CD4-positive, alpha-beta memory T cell (primary cell): ENCODE measurements around the gene CCDC157. TPM values are rescaled to one million over a fixed set of nuclear protein-coding genes. Genes with fewer than 3 reads are reported as not detected.

Source experiments
- CTCF ChIA-PET: fragments of 350-600 bp; sonication (Branson Sonifier 250); formaldehyde crosslinking; loops from one replicate; lab custom pipeline; 2021; ENCODE audit warnings: inconsistent platforms; ENCODE audit not compliant: partially characterized antibody; lab: Charles Lee
- POLR2A ChIA-PET: fragments of 350-600 bp; sonication (Branson Sonifier 250); formaldehyde crosslinking; loops from one replicate; lab custom pipeline; 2021; ENCODE audit not compliant: partially characterized antibody; lab: Charles Lee
- DNase-seq, 5 donors: peaks; one replicate each; pipeline versions ENCODE4 v3.0.0 to v3.0.0-alpha.2; 2020 to 2022; ENCODE audit warnings: mixed read lengths in 1 of 5
- H3K27ac ChIP-seq: one replicate; pipeline ENCODE4 v1.7.0; 2013; ENCODE audit warnings: low read depth, low read length
- H3K27me3 ChIP-seq: 2 replicates; pipeline ENCODE4 v1.7.0; 2013; ENCODE audit warnings: mild to moderate bottlenecking, low read length, moderate library complexity; ENCODE audit not compliant: insufficient read depth
- H3K36me3 ChIP-seq: 2 replicates; pipeline ENCODE4 v1.7.0; 2013; ENCODE audit warnings: mild to moderate bottlenecking, low read length, moderate library complexity; ENCODE audit not compliant: insufficient read depth
- H3K4me1 ChIP-seq: 2 replicates; pipeline ENCODE4 v1.7.0; 2013; ENCODE audit warnings: mild to moderate bottlenecking, low read length, moderate library complexity; ENCODE audit not compliant: insufficient read depth
- H3K4me3 ChIP-seq, 2 donors: one replicate each; pipeline ENCODE4 v1.7.0; 2013; ENCODE audit warnings: low read length in 2 of 2, mild to moderate bottlenecking in 1 of 2
- H3K9me3 ChIP-seq, 2 donors: one replicate each; pipeline ENCODE4 v1.7.0; 2013; ENCODE audit warnings: low read length in 2 of 2, control low read depth in 1 of 2; ENCODE audit not compliant: control insufficient read depth in 1 of 2
- H3K27ac Mint-ChIP-seq, 7 donors: one replicate each; pipeline ENCODE4 v1.8.0; 2020 to 2021; ENCODE audit warnings: mixed read lengths in 7 of 7, mild to moderate bottlenecking in 6 of 7, inconsistent platforms in 3 of 7, moderate library complexity in 3 of 7
- H3K27me3 Mint-ChIP-seq, 2 donors: one replicate each; pipeline ENCODE4 v1.8.0; 2020 to 2021; ENCODE audit warnings: mixed read lengths in 2 of 2
- H3K36me3 Mint-ChIP-seq, 2 donors: one replicate each; pipeline ENCODE4 v1.8.0; 2020 to 2021; ENCODE audit warnings: mixed read lengths in 2 of 2, inconsistent platforms in 1 of 2, mild to moderate bottlenecking in 1 of 2
- H3K4me1 Mint-ChIP-seq, 4 donors: one replicate each; pipeline ENCODE4 v1.8.0; 2020 to 2021; ENCODE audit warnings: mixed read lengths in 4 of 4, mild to moderate bottlenecking in 1 of 4
- H3K4me3 Mint-ChIP-seq, 8 donors: one replicate each; pipeline ENCODE4 v1.8.0; 2020 to 2021; ENCODE audit warnings: mixed read lengths in 8 of 8, mild to moderate bottlenecking in 7 of 8, moderate library complexity in 6 of 8, inconsistent platforms in 3 of 8
- H3K9me3 Mint-ChIP-seq, 8 donors: one replicate each; pipeline ENCODE4 v1.8.0; 2020 to 2021; ENCODE audit warnings: mixed read lengths in 8 of 8, mild to moderate bottlenecking in 5 of 8, inconsistent platforms in 3 of 8, moderate library complexity in 1 of 8
- intact Hi-C: fragments of 100-400 bp; cut with micrococcal nuclease; formaldehyde crosslinking; loops from one replicate; pipeline ENCODE4 v1.15.1; 2023
- polyA plus RNA-seq, 2 donors: library from polyadenylated mRNA; unstranded; fragments of 300-500 nt; fragmentation: Illumina TruSeq; gene quantifications; one replicate each; pipeline ENCODE4 v1.2.3, GENCODE V29; 2021
- total RNA-seq, 2 experiments: library from RNA; stranded (reverse); gene quantifications; one replicate each; pipeline ENCODE4 v1.2.3, GENCODE V29; 2021

The CCDC157 gene
- total and polyA plus RNA-seq, 4 experiments from 2014 or later: 0.38 to 3.9 (median 2.5) TPM

DNA sequence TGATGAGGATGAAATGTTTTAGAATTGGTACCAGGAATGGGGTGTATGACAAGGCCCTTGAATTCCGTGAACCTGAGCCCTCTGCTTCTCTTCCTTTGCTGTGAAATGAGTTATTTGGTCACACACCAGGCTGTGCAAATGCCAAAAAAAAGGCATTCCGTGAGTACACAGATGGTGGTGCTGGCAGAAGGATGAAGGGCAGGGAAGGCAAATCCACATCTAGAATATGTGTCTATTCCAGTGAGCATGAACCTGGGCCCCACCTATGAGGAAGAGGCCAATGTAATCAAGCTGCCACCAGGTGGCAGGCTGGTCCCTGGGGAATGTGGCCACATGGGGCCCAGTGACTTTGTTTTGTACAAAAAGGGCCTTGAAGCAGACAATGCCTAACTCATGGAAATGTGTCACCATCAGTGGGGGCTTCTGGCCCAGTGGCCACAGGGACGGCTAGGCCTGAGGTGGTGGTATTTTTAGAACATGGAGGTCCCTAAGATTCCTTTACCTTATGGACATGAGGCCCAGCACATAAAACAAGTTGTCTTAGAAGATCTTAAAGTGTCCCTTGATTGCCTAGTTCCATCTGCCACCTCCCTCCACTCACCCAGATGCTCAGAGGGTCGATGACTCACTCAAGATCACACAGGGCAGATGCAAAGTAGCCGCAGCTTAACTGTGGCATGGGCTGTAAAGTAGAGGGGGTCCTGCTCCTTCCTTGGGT, 34.3 kb downstream of the CCDC157 start:
- no peaks in the 10 kb centered on the region for H3K36me3 Mint-ChIP-seq
- peaks cover 15% of the 10 kb centered on the region for H3K4me1 ChIP-seq
- no peaks in the 10 kb centered on the region for H3K36me3 ChIP-seq
- no peaks in the 10 kb centered on the region for H3K9me3 Mint-ChIP-seq
- peak; percentile 79 to 80 (median 80) for DNase-seq
- ChIA-PET CTCF (interaction anchor here (0.8 to 16.0 kb wide), 23 partner anchors 11 to 290 kb away, joined by 3 to 392 read pairs (median 4); partner anchors contain the start of genes CASTOR1, MTFP1 and SLC35E4), POLR2A (interaction anchor here (1.2 to 4.9 kb wide), 6 partner anchors 34 to 124 kb away, joined by 3 to 46 read pairs (median 6); partner anchors contain the start of genes CASTOR1, CCDC157, MTFP1 and OSM)
- H3K27ac Mint-ChIP-seq: peak overlapping the region in 6 of 7 donors; percentile 31 to 93 (median 85)
- H3K4me3 Mint-ChIP-seq: peak overlapping the region in 1 of 8 donors; percentile 44
- peaks cover 0 to 3% of the 10 kb centered on the region in 2 donors for H3K27me3 Mint-ChIP-seq
- H3K4me3 ChIP-seq: no peak overlapping the region
- H3K4me1 Mint-ChIP-seq: peaks cover 9 to 22% (median 14%) of the 10 kb centered on the region in 4 donors
- H3K27me3 ChIP-seq: no peaks in the 10 kb centered on the region
- no peaks in the 10 kb centered on the region for H3K9me3 ChIP-seq
- H3K27ac ChIP-seq: no peak overlapping the region
- intact Hi-C loops: loop anchor here (1.0 to 2.0 kb wide), 2 partner anchors 35 to 212 kb away; no protein-coding TSS in a partner anchor

DNA sequence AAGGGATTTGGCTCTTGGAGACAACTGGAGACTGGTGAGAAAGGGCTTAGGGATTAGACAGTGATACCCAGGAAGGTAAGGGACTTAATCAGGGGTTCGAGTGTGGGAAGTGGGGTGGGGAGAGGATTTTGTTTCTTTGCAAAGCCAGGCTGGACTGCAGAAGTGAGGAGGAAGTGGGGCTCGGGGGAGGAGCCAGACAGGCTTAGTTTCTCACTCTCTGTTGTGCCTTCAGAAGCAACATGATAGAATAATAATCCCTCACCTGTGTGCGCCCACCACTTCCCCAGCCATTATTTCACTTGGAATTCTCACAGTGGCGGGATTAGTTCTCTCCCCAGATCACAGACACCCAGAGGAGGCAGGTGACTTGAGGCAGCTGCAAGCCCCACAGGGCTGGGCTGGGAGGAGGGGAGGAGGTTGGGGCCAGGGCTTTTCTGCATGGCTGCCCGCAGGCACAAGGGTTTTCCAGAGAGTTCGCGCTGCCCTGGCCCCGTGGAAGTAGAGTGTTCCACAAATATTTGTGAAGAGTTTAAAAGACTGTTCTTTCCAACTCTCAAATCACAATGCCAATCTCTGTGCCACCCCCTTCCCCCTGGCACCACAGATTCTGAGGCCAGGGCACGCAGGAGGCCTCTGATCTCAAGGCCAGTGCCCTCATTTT, 36.0 kb downstream of the CCDC157 start:
- ChIA-PET POLR2A (interaction anchor here (1.3 to 4.9 kb wide), 4 partner anchors 32 to 104 kb away, joined by 3 to 46 read pairs (median 24); partner anchors contain the start of genes CASTOR1 and MTFP1), CTCF (interaction anchor here (1.0 to 16.0 kb wide), 11 partner anchors 9 to 295 kb away, joined by 3 to 392 read pairs (median 5); partner anchors contain the start of genes CASTOR1 and MTFP1)
- H3K4me1 Mint-ChIP-seq: peaks cover 7 to 30% (median 18%) of the 10 kb centered on the region in 4 donors
- H3K27me3 Mint-ChIP-seq: peaks cover 0 to 2% of the 10 kb centered on the region in 2 donors
- peak overlapping the region in 3 of 7 donors; percentile 21 to 62 (median 56) for H3K27ac Mint-ChIP-seq
- Histone ChIP-seq H3K4me1 (peaks cover 19% of the 10 kb centered on the region), H3K36me3 (no peaks in the 10 kb centered on the region), H3K9me3 (no peaks in the 10 kb centered on the region), H3K4me3 (no peak overlapping the region), H3K27ac (no peak overlapping the region), H3K27me3 (no peaks in the 10 kb centered on the region)
- no peak overlapping the region for H3K4me3 Mint-ChIP-seq
- H3K9me3 Mint-ChIP-seq: no peaks in the 10 kb centered on the region
- H3K36me3 Mint-ChIP-seq: peaks cover 0 to 2% of the 10 kb centered on the region in 2 donors
- no peak for DNase-seq
- intact Hi-C loops: no loop called here

DNA sequence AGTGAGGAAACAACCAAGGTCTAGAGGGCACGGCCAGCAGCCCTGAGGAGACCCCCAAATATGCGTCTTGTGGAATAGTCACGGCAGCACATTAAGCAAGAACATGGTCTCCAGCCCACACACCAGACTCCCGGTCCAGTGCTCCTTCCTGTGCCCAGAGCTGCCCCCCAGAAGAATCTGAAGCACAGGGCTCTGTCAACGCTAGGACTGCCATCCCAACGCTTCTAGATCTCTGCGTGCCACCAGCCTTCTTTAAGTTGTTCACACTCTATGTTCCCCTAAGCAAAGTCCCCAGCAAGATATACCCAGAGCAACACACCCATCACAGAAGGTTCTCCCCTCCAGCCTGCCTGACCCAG, 36.5 kb downstream of the CCDC157 start:
- H3K4me3 Mint-ChIP-seq: no peak overlapping the region
- H3K36me3 Mint-ChIP-seq: peaks cover 0 to 2% of the 10 kb centered on the region in 2 donors
- Histone ChIP-seq H3K36me3 (no peaks in the 10 kb centered on the region), H3K27ac (no peak overlapping the region), H3K9me3 (no peaks in the 10 kb centered on the region), H3K4me3 (no peak overlapping the region), H3K4me1 (peaks cover 24% of the 10 kb centered on the region), H3K27me3 (no peaks in the 10 kb centered on the region)
- peaks cover 0 to 2% of the 10 kb centered on the region in 2 donors for H3K27me3 Mint-ChIP-seq
- no peaks in the 10 kb centered on the region for H3K9me3 Mint-ChIP-seq
- POLR2A ChIA-PET: interaction anchor here (1.4 to 4.7 kb wide), 2 partner anchors 32 to 104 kb away, joined by 7 to 41 read pairs; partner anchors contain the start of genes CASTOR1 and MTFP1
- H3K27ac Mint-ChIP-seq: peak overlapping the region in 4 of 7 donors; percentile 38 to 89 (median 73)
- CTCF ChIA-PET: interaction anchor here (0.6 to 16.0 kb wide), 4 partner anchors 12 to 112 kb away, joined by 3 to 194 read pairs (median 14); partner anchors contain the start of gene MTFP1
- no peak for DNase-seq
- intact Hi-C loops: no loop called here
- peaks cover 12 to 35% (median 24%) of the 10 kb centered on the region in 4 donors for H3K4me1 Mint-ChIP-seq

DNA sequence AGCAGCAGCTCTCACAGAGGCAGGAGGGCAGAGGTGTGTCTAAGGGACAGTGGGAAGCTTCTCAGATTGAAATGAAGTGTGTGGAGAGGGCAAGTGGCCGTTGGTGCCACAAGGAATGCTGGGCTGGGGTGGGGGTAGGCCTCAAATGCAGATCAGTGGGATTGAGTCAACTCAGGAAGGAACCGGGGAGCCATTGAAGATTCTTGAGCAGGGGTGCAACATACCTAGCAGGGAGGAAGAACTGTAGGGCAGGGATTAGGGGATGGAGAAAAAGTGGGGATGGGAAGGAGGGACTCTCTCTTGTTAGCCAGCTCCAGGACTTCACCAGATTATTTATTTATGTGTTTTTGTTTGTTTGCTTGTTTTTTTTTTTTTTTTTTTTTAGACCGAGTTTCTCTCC, 37.1 kb downstream of the CCDC157 start:
- H3K27ac ChIP-seq: no peak overlapping the region
- no peaks in the 10 kb centered on the region for H3K27me3 ChIP-seq
- H3K36me3 ChIP-seq: no peaks in the 10 kb centered on the region
- H3K4me3 ChIP-seq: no peak overlapping the region
- DNase-seq: no peak
- H3K9me3 ChIP-seq: no peaks in the 10 kb centered on the region
- H3K36me3 Mint-ChIP-seq: peaks cover 0 to 2% of the 10 kb centered on the region in 2 donors
- POLR2A ChIA-PET: interaction anchor here (0.6 to 6.4 kb wide), 5 partner anchors 25 to 953 kb away, joined by 3 to 91 read pairs (median 4); partner anchors contain the start of genes CASTOR1, MTFP1 and TBC1D10A
- H3K27ac Mint-ChIP-seq: peak overlapping the region in 4 of 7 donors; percentile 68 to 89 (median 84)
- peaks cover 0 to 2% of the 10 kb centered on the region in 2 donors for H3K27me3 Mint-ChIP-seq
- no peaks in the 10 kb centered on the region for H3K9me3 Mint-ChIP-seq
- H3K4me1 ChIP-seq: peaks cover 30% of the 10 kb centered on the region
- CTCF ChIA-PET: interaction anchor here (0.6 to 16.0 kb wide), 6 partner anchors 8 to 286 kb away, joined by 3 to 194 read pairs (median 4); partner anchors contain the start of gene MTFP1
- peaks cover 18 to 41% (median 29%) of the 10 kb centered on the region in 4 donors for H3K4me1 Mint-ChIP-seq
- H3K4me3 Mint-ChIP-seq: no peak overlapping the region
- intact Hi-C loops: no loop called here

DNA sequence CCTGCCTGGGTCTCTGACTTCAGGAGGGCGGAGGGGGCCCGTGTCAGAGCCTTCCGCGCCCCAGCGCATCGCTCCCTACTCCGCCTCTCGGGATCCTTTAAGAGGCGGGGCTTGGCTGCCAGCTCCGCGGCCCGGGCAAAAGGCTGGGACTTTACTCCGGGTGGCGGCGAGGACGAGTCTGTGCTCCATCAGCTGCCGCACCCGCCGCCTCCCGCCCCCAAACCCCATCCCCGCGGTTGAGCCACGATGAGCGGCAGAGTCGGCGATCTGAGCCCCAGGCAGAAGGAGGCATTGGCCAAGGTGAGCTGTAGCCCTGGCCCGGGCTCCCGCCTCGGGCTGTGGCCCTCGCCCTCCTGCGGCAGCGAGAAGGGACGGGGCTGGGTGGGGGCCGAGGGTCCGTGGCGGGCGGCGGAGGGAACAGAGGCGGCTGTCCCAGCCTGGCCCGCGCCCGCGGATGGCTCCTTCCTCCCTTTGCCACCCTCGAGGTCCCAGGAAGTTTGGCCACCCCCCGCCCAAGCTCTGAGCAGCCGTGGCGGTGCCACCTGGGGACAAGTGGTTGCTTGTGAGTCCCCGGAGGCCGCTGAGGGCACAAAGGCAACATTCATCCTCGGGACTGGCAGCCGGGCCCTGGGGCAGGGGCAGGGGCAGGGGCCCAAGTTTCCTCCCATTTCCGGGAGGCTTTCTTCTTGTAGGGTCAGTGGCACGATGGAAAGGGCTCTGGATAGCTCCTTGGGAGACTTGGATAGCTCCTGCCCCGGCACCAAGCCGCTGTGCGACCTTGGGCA, 40.3 kb downstream of the CCDC157 start, which contains the start of gene SEC14L2:
Gene SEC14L2 (plus strand): TSS at position 148 of the 785 bp plus-strand sequence. CDS start 99 bp downstream, at position 247.
- Mint-ChIP-seq H3K27ac (peak within 1 kb of the TSS in 6 of 7 donors; percentile 57 to 93 (median 88)), H3K36me3 (peaks cover 0 to 2% of the 10 kb centered on the region in 2 donors), H3K4me1 (peaks cover 16 to 34% (median 27%) of the 10 kb centered on the region in 4 donors), H3K4me3 (peak within 1 kb of the TSS; percentile 83 to 95 (median 90)), H3K9me3 (no peaks in the 10 kb centered on the region), H3K27me3 (peaks cover 0 to 2% of the 10 kb centered on the region in 2 donors)
- Histone ChIP-seq H3K27ac (peak within 1 kb of the TSS; percentile 39), H3K9me3 (no peaks in the 10 kb centered on the region), H3K36me3 (no peaks in the 10 kb centered on the region), H3K27me3 (no peaks in the 10 kb centered on the region), H3K4me3 (peak within 1 kb of the TSS; percentile 18 to 29), H3K4me1 (peaks cover 27% of the 10 kb centered on the region)
- peak; percentile 42 to 60 (median 48) for DNase-seq
- intact Hi-C loops: loop anchor here (1.0 kb wide), 1 partner anchor 27 kb away; no protein-coding TSS in a partner anchor
- ChIA-PET POLR2A (interaction anchor here (0.6 to 6.4 kb wide), 10 partner anchors 8 to 114 kb away, joined by 3 to 91 read pairs (median 4); partner anchors contain the start of genes CASTOR1, MTFP1 and RNF215), CTCF (interaction anchor here (0.8 to 16.0 kb wide), 11 partner anchors 8 to 289 kb away, joined by 3 to 194 read pairs (median 5); partner anchors contain the start of genes CASTOR1, MTFP1 and RNF215)
